Measurements from ENCODE around the gene MR1. TPM values are rescaled to one million over a fixed set of nuclear protein-coding genes. Genes with fewer than 3 reads are reported as not detected.
A peak's percentile ranks its signal among the peaks of the same experiment; 100 is the strongest.

Gene MR1
- total RNA-seq, 2 donors from 2014 or later = 9.9 to 10.0 TPM

- H3K36me3 ChIP-seq = peaks cover 13% of the 10 kb centered on the region
- TF ChIP-seq CTCF (IDR thresholded peaks at IDR 0.05) = no peak
- no peaks in the 10 kb centered on the region for H3K9me3 ChIP-seq
- no peak overlapping the region for H3K4me3 ChIP-seq
- H3K4me1 ChIP-seq = peaks cover 0 to 91% of the 10 kb centered on the region in 2 donors
- DNase-seq (ENCODE audit: low spot score) = no peak
- no peaks in the 10 kb centered on the region for H3K27me3 ChIP-seq
- peak overlapping the region; percentile 19 to 59 for H3K27ac ChIP-seq
These were observed 62.0 kb downstream of the MR1 start for GRCh38 chr1:181095763-181096184.

GRCh38 chr1:181097242-181097641, 63.5 kb downstream of the MR1 start:
- Histone ChIP-seq H3K4me1 (peaks cover 0 to 86% of the 10 kb centered on the region in 2 donors), H3K27me3 (no peaks in the 10 kb centered on the region), H3K4me3 (no peak overlapping the region), H3K27ac (no peak overlapping the region), H3K9me3 (no peaks in the 10 kb centered on the region), H3K36me3 (peaks cover 5% of the 10 kb centered on the region)
- no peak for TF ChIP-seq CTCF (IDR thresholded peaks at IDR 0.05)
- DNase-seq (ENCODE audit: low spot score) = no peak

- H3K27me3 ChIP-seq = no peaks in the 10 kb centered on the region
- TF ChIP-seq CTCF (IDR thresholded peaks at IDR 0.05) = no peak
- no peak overlapping the region for H3K4me3 ChIP-seq
- H3K9me3 ChIP-seq = no peaks in the 10 kb centered on the region
- H3K27ac ChIP-seq = no peak overlapping the region
- no peak for DNase-seq (ENCODE audit: low spot score)
- no peaks in the 10 kb centered on the region for H3K36me3 ChIP-seq
- peaks cover 0 to 70% of the 10 kb centered on the region in 2 donors for H3K4me1 ChIP-seq
These were observed 65.6 kb downstream of the MR1 start for GRCh38 chr1:181099152-181100014.

- H3K9me3 ChIP-seq = no peaks in the 10 kb centered on the region
- H3K27me3 ChIP-seq = no peaks in the 10 kb centered on the region
- H3K4me3 ChIP-seq = no peak overlapping the region
- H3K36me3 ChIP-seq = no peaks in the 10 kb centered on the region
- no peak for TF ChIP-seq CTCF (IDR thresholded peaks at IDR 0.05)
- H3K4me1 ChIP-seq = peaks cover 0 to 66% of the 10 kb centered on the region in 2 donors
- H3K27ac ChIP-seq = no peak overlapping the region
- DNase-seq (ENCODE audit: low spot score) = no peak
These were observed 66.5 kb downstream of the MR1 start for GRCh38 chr1:181100015-181100905.

- Histone ChIP-seq H3K4me1 (peaks cover 0 to 65% of the 10 kb centered on the region in 2 donors), H3K4me3 (no peak overlapping the region), H3K9me3 (no peaks in the 10 kb centered on the region), H3K27me3 (no peaks in the 10 kb centered on the region), H3K36me3 (no peaks in the 10 kb centered on the region), H3K27ac (no peak overlapping the region)
- DNase-seq (ENCODE audit: low spot score) = no peak
- TF ChIP-seq CTCF (IDR thresholded peaks at IDR 0.05) = no peak
These were observed 67.2 kb downstream of the MR1 start for GRCh38 chr1:181100934-181101333.

All from right atrium auricular region (tissue), 2 donors.